IPS-NIHi7 (cell line): ENCODE measurements around the gene COQ8A.

Experiments used
- DNase-seq: peaks from one replicate; pipeline ENCODE4 v3.0.0; 2012; ENCODE audit warnings: mixed read lengths; ENCODE audit errors: extremely low spot score

COQ8A gene

DNA sequence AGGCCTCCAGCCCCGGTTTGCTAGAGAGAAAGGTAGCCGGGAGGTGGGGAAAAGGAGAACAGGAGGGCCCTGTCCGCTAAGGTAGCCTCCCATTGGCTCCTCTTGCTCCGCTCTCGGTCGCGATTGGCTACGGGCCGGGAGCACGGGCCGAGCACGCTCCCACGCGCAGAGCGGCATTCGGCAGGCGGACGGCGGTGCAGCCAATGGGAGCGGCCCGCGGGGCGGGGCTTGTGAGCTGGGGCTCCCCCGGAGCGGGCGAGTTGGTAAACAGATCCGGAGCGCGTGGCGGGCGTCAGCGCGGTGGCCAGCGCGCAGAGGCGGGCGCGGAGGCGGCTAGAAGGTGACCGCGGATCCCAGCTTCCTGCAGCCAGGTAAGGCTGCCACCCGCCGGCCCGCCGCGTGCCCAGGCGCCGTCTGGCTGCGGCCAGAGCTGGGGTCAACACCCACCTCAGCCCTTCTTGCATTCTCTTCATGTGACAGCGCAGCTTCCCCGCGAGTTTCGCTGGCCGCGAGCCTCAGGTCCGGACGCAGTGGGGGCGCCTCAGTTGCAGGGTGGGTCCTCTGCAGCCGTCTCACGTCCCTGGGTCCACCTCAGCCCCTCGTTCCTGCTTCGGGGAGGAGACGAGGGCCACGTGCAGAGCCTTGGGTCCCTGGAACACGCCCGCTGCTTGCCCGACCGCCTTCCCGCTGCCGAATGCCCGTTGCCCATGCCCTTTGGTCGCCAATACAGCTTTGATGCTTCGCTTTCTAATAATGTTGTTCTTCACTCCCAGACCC lies at the start of gene COQ8A:
Gene COQ8A (plus strand): TSS at position 266 of the 777 bp plus-strand sequence. CDS start 21,092 bp downstream, outside the sequence.
- DNase-seq, result peak; percentile 99

DNA sequence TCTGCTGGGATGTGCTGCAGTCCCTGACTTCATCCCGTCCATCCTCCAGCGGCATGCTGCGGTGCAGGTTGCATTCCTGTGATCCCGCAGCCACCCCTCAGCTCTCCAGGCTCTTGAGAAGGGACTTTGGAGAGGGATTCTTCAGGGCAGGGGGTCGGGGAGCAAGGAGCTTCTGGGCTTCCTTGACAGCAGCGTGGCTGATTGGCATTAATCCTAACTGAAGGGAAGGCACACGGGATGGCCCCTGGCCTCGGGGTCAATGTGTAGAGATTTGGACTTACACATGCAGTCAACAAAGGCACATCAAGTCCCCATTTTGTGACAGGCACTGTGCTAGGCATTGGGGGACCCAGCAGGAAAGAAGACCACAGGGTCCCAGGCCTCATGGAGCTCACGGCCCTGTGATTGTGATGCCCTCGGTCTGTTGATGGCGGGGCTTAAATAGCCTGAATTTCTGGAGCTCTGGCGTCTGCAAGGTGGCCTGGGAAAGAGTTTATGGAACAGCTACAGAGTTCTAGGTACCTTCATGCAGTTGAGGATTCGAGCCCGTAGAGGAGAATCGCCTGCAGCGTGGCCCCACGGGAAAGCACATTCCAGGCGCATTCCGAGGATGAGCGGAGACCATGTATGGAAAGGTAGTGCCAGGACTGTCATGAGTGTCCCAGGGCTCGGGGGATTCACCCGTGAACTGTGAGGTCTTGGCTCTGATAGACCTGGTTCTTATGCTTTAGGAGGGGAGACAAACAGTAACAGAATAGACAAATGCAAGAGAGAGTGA lies 49.6 kb upstream of the COQ8A start:
- DNase-seq, result no peak

DNA sequence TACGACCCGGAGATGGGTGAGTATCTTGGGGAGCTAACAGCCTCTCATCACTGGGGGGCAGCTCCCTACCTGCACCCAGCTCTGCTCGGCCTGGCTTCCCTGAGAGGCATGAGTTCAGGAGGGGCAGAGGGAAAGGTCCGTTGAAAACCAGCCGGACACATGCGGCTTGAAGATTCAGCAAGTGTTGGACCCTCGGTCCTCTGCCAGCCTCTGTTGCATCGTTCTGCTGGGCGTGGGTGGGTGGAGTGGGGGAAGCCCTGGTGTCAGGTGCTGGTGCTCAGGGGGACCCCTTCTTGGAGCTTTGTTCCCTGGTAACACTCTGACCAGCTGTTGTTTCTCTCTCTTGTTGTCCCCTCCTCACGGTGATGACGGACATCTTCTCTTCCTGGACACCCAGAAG lies 48.7 kb upstream of the COQ8A start:
- no peak for DNase-seq

GRCh38 chr1:226891846-226892523 lies 48.1 kb upstream of the COQ8A start:
- DNase-seq, result no peak

GRCh38 chr1:226892524-226892875 lies 47.6 kb upstream of the COQ8A start:
- no peak for DNase-seq

GRCh38 chr1:226893936-226894335 lies 46.2 kb upstream of the COQ8A start:
- no peak for DNase-seq

GRCh38 chr1:226894826-226895225 lies 45.3 kb upstream of the COQ8A start:
- DNase-seq, result no peak

DNA sequence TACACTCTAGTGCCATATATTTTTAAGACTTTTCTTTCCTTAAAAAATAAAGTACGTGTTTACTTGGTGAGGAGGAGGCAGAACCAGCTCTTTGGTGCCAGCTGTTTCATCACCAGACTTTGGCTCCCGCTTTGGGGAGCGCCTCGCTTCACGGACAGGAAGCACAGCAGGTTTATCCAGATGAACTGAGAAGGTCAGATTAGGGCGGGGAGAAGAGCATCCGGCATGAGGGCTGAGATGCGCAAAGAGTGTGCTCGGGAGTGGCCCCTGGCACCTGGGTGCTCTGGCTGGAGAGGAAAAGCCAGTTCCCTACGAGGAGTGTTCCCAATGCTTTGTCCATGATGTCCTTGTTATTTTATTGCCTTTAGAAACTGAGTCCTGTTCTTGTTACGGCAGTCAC lies 44.5 kb upstream of the COQ8A start:
- no peak for DNase-seq

DNA sequence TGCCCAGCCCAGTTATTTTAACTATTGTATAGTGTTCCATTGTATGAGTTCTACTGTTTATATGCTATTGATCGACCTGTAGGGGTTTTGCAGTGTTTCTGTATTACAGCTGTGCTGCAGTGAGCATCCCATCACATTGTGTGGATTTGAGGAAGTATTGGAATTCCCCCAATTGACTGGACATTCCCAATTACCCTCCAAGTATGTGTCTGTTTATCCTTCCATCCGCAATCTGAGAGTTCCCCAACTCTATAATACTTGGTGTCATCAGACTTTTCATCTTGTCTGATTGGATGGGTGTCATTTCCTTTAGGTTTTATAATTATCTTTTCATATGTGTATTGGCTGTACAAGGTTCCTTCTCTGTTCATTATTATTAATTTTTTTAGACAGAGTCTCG lies 41.8 kb upstream of the COQ8A start:
- no peak for DNase-seq

DNA sequence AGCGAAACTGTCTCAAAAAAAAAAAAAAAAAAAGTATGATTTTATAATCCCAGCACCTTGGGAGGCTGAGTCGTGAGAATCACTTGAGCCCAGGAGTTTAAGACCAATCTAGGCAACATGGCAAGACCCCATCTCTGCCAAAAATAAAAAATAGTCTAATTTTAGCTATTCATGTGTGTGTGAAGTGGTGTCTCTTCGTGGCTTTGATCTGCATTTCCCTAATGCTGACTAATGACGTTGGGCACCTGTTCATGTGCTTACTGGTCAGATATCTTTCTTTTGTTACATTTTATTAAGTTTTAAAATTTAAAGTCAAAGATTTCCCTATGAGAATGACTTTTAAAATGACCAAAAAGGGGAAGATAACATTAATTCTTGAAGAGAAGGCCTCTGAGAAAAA lies 38.7 kb upstream of the COQ8A start:
- no peak for DNase-seq

DNA sequence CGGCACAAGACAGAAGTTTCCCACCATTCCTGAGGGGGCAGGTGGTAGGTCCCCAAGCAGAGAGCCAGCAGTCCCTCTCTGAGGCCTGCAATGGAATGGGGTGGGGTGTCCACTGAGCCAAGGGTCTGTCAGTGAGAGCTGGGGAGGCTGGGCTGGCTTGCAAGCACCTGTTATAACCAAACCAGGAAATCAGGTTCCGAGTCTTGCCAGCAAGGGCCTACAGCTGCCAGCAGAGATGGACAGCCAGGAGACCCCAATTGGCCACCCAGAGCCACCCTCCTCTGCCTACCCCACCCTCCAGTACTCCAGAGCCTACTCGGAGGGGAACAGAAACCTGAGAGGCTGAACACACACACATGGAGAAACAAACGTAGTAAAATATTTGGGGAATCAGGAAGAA lies 37.5 kb upstream of the COQ8A start:
- DNase-seq, result no peak

DNA sequence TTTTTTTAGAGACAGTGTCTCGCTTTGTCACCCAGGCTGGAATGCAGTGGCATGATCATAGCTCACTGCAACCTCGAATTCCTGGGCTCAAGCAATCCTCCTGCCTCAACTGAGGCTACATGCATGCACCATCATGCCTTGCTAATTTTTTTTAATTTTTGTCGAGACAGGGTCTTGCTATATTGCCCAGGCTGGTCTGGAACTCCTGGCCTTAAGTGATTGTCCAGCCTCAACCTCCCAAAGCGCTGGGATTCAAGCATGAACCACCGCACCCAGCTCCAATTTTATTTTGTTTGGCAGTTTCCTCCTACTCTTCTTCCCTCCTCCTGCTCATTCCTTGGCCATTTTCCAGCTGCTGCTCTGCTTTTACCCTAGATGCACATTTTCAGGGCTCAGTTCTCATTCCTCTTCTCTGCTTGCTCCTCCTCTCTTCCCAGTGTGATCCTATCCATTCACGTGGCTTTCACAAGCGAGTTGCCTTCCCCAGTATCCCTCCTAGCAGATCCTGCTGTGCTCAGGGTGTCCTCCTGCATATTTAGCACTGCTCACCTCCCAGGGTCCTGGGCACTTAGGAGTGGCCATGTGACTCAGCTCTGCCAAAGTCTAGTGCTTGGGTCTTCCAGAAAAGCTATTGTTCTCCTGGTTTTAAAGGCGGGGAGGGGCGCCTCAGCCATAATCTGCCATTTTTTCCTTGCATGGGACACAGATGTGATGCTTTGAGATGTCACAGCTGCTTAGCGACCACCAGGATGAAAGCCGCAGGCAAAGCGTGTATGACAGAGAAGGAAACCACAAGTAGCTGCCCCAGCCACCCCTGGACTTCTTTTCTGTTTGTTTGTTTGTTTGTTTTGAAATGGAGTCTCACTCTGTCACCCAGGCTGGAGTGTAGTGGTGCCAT lies 36.0 kb upstream of the COQ8A start:
- no peak for DNase-seq

DNA sequence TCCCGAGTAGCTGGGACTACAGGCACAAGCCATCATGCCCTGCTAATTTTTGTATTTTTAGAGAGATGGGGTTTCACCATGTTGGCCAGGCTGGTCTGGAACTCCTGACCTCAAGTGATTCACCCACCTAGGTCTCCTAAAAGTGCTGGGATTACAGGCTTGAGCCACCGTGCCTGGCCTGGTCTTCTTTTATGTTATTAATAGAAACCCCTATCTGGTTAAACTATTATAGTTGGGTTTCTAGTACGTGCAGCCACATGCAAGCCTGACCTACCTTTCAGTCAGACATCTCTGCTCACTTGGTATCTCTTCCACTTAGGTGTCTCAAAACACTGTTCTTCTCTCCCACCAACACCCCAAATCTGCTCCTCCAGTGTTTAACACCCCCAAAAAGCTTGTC lies 35.3 kb upstream of the COQ8A start:
- DNase-seq, result no peak

DNA sequence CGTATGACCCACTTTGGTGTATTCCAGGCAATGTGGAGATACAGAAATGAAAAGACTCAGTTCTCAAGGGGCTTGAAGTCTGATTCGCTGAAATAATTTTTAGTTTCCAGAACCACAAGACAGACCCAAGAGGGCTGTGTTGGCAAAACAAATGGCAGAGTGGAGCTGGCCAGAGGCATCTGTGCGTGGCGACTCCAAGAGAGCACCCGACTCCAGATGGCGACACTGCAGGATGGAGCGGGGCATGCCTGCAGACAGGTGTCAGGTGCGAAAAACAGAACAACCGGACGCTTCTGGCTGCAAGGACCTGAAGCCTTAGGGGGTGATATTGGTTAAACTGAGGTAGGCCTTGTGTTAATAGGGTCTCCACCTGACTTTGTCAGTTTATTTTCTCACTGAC lies 31.7 kb upstream of the COQ8A start:
- DNase-seq, result no peak

DNA sequence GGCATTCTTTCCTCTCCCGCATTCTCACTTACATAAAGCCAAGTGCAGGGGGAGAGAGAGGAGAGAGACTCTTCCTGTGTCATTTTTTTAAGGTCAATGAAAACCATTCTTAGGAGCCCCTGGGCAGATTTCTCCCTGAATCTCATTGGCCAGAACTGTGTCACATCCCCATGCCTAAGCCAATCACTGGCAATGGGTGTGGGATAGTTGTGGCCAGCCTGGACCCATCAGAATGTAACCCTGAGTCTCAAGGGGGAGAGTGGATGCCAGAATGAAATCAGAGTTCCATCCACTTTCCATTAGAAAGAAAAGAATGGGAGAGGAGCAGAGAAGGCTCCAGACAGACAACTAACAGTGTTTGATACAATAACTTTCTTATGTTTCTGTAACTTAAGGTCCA lies 31.2 kb upstream of the COQ8A start:
- DNase-seq, result no peak

DNA sequence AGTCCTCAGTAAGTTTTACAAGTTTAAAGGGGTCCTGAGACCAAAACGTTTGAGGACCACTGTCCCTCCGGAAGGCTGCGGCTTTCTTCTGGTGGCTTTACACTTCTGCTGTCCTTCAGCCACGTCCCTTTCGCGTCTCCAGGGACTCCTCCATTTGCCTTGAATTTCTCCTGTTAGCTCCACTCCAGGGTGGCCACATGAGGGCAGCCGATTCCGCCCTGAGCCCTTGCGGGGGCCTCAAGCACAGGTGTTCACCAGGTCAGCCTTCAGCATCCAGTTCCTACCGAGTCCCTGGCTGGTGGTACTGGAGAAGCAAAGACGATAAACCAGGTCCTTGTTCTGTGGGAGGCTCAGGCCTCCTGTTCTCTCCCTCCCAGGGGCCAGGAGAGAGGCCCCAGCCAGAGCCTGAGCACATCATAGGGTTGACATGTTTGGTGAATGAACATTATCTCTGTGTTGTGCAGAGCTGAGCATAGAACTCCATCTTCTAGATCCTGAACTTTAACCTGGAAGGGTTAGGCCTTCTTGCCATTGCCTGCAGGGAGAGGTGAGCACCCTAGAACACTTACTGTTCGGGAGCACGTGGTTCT lies 27.4 kb upstream of the COQ8A start:
- peak; percentile 95 for DNase-seq

DNA sequence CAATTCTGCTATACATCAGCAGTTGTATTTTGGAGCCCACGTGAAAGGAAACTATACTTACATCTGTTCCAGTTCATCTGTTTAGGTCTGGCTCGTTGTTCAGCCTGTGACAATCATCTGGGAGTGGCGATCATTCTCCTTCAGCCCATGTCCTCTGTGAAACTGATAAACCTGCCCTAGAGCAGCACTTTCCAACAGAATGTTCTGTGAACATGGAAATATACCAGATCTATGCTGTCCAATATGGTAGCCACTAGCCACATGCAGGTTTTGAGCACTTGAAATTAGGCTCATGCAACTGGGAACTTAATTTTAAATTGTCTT lies 24.5 kb upstream of the COQ8A start:
- no peak for DNase-seq

DNA sequence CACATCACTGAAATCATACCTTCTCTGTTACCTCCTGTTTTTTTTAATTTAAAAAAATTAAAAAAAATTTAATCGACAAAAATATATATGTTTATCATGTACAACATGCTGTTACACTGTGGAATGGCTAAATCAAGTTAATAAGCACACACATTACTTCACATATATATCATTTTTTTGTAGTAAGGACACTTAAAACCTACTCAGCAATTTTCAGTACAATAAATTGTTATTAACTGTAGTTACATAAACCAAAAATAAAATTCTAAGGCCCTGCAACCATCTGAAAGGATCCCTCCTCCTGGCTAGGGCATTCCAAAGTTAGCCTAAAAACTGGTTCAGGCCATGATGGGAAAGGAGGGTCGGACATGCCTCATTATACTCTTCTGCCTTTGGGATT lies 23.6 kb upstream of the COQ8A start:
- DNase-seq, result no peak

DNA sequence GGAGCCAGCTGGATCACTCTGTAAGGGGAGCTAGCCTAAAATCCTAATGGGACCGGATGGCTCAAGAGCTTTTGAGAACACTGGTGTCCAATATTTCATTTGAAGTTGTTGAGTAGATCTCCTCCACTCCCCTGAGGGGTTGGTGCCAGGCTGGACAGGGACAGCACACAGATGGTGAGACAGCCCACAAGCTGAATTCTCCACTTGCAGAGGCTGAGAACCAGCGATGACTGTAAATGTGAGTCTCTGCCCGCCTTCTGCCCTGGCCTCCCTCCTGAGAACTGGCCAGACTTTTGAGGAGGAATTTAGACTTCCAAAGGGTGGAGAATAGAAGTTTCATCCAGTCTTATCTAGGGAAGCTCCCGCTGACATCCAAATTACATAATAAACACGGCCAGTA lies 20.5 kb upstream of the COQ8A start:
- no peak for DNase-seq

- DNase-seq, result no peak
Measured at GRCh38 chr1:226919995-226920394, 20.1 kb upstream of the COQ8A start.

- no peak for DNase-seq
Measured at GRCh38 chr1:226920446-226920894, 19.6 kb upstream of the COQ8A start.
